SJSA1 (cell line): ENCODE data around the gene TINAGL1. TPM values are rescaled to one million over a fixed set of nuclear protein-coding genes. Genes with fewer than 3 reads are reported as not detected.
"Not testable (repeated sequence)": the region's sequence is repeated elsewhere in the genome, so short reads cannot be mapped to it uniquely, and the experiment has no call there.

ENCODE experiments used
- DNase-seq, 2 experiments: peaks; one replicate each; pipeline ENCODE4 v3.0.0-alpha.2; 2015 to 2020; ENCODE audit warnings: low spot score in 2 of 2, low read depth in 1 of 2
- H3K27ac ChIP-seq: fragments of 250-450 bp; sonication (Bioruptor Pico); 2 replicates; pipeline ENCODE4 v1.5.1; 2020; ENCODE audit warnings: mild to moderate bottlenecking, moderate library complexity
- H3K27me3 ChIP-seq: fragments of 250-450 bp; sonication (Bioruptor Pico); replicated peaks from 2 replicates; pipeline ENCODE4 v1.5.1; 2020; ENCODE audit warnings: mild to moderate bottlenecking, moderate library complexity
- H3K36me3 ChIP-seq: fragments of 250-450 bp; sonication (Bioruptor Pico); 2 replicates; pipeline ENCODE4 v1.5.1; 2020; ENCODE audit warnings: mild to moderate bottlenecking
- H3K4me1 ChIP-seq: fragments of 250-450 bp; sonication (Bioruptor Pico); replicated peaks from 2 replicates; pipeline ENCODE4 v1.6.1; 2021; ENCODE audit warnings: mild to moderate bottlenecking
- H3K4me3 ChIP-seq: fragments of 250-450 bp; sonication (Bioruptor Pico); 2 replicates; pipeline ENCODE4 v1.5.1; 2020; ENCODE audit warnings: mild to moderate bottlenecking
- H3K9me3 ChIP-seq: fragments of 250-450 bp; sonication (Bioruptor Pico); replicated peaks from 2 replicates; pipeline ENCODE4 v1.5.1; 2020; ENCODE audit warnings: mild to moderate bottlenecking
- total RNA-seq: library from RNA; depleted of rRNA; stranded (reverse); fragments of >200 nt; shearing (Covaris generic); gene quantifications from 2 replicates; pipeline ENCODE4 v1.2.3, GENCODE V29; 2014

TINAGL1 gene
- total RNA-seq, 1 experiment from 2014 or later: 14.9 TPM

- no peak overlapping the region for H3K27ac ChIP-seq
- H3K4me1 ChIP-seq: peaks cover 30% of the 10 kb centered on the region
- peak in 1 of 2 experiments; percentile 42 for DNase-seq
These were observed 7.9 kb downstream of the TINAGL1 start for GRCh38 chr1:31583995-31584868.

GRCh38 chr1:31584869-31585735 is 8.8 kb downstream of the TINAGL1 start:
- peaks cover 35% of the 10 kb centered on the region for H3K4me1 ChIP-seq
- no peak overlapping the region for H3K27ac ChIP-seq
- H3K9me3 ChIP-seq: no peaks in the 10 kb centered on the region

More at GRCh38 chr1:31583995-31584868, 7.9 kb downstream of the TINAGL1 start:
- no peaks in the 10 kb centered on the region for H3K27me3 ChIP-seq
- no peaks in the 10 kb centered on the region for H3K36me3 ChIP-seq
- no peak overlapping the region for H3K4me3 ChIP-seq
- H3K9me3 ChIP-seq: no peaks in the 10 kb centered on the region

GRCh38 chr1:31585736-31586365 is 9.5 kb downstream of the TINAGL1 start:
- no peak overlapping the region for H3K4me3 ChIP-seq
- no peaks in the 10 kb centered on the region for H3K36me3 ChIP-seq
- no peak overlapping the region for H3K27ac ChIP-seq
- no peak for DNase-seq
- peaks cover 35% of the 10 kb centered on the region for H3K4me1 ChIP-seq
- H3K9me3 ChIP-seq: no peaks in the 10 kb centered on the region
- no peaks in the 10 kb centered on the region for H3K27me3 ChIP-seq

More at GRCh38 chr1:31584869-31585735, 8.8 kb downstream of the TINAGL1 start:
- Histone ChIP-seq H3K4me3 (no peak overlapping the region), H3K27me3 (no peaks in the 10 kb centered on the region), H3K36me3 (no peaks in the 10 kb centered on the region)
- no peak for DNase-seq

GRCh38 chr1:31586376-31587327 is 10.3 kb downstream of the TINAGL1 start:
- peaks cover 35% of the 10 kb centered on the region for H3K4me1 ChIP-seq
- no peaks in the 10 kb centered on the region for H3K27me3 ChIP-seq
- H3K36me3 ChIP-seq: no peaks in the 10 kb centered on the region
- no peak for DNase-seq
- no peak overlapping the region for H3K4me3 ChIP-seq
- no peak overlapping the region for H3K27ac ChIP-seq
- no peaks in the 10 kb centered on the region for H3K9me3 ChIP-seq

- H3K4me1 ChIP-seq: peaks cover 37% of the 10 kb centered on the region
- not testable (repeated sequence) for H3K9me3 ChIP-seq, DNase-seq
These were observed 11.0 kb downstream of the TINAGL1 start for GRCh38 chr1:31587328-31587699.

GRCh38 chr1:31587720-31588423 is 11.6 kb downstream of the TINAGL1 start:
- Histone ChIP-seq H3K4me3 (no peak overlapping the region), H3K9me3 (no peaks in the 10 kb centered on the region), H3K27me3 (no peaks in the 10 kb centered on the region), H3K27ac (peak overlapping the region; percentile 88), H3K36me3 (no peaks in the 10 kb centered on the region), H3K4me1 (peaks cover 37% of the 10 kb centered on the region)
- peak; percentile 64 to 80 for DNase-seq

More at GRCh38 chr1:31587328-31587699, 11.0 kb downstream of the TINAGL1 start:
- not testable (repeated sequence) for H3K27ac ChIP-seq, H3K36me3 ChIP-seq, H3K27me3 ChIP-seq, H3K4me3 ChIP-seq

GRCh38 chr1:31588751-31589515 is 12.6 kb downstream of the TINAGL1 start:
- DNase-seq: peak; percentile 60 to 70
- H3K9me3 ChIP-seq: no peaks in the 10 kb centered on the region
- H3K27ac ChIP-seq: peak overlapping the region; percentile 88
- peaks cover 35% of the 10 kb centered on the region for H3K4me1 ChIP-seq
- no peaks in the 10 kb centered on the region for H3K27me3 ChIP-seq
- peak overlapping the region; percentile 23 for H3K4me3 ChIP-seq
- H3K36me3 ChIP-seq: no peaks in the 10 kb centered on the region

GRCh38 chr1:31591425-31592093 is 15.2 kb downstream of the TINAGL1 start:
- Histone ChIP-seq H3K27ac (no peak overlapping the region), H3K4me1 (peaks cover 33% of the 10 kb centered on the region), H3K9me3 (no peaks in the 10 kb centered on the region), H3K4me3 (no peak overlapping the region), H3K27me3 (no peaks in the 10 kb centered on the region), H3K36me3 (no peaks in the 10 kb centered on the region)
- DNase-seq: no peak

GRCh38 chr1:31592132-31592531 is 15.8 kb downstream of the TINAGL1 start:
- Histone ChIP-seq H3K27ac (no peak overlapping the region), H3K27me3 (no peaks in the 10 kb centered on the region), H3K9me3 (no peaks in the 10 kb centered on the region), H3K4me1 (peaks cover 33% of the 10 kb centered on the region), H3K36me3 (no peaks in the 10 kb centered on the region), H3K4me3 (no peak overlapping the region)
- no peak for DNase-seq

- no peak overlapping the region for H3K4me3 ChIP-seq
- no peaks in the 10 kb centered on the region for H3K36me3 ChIP-seq
- no peaks in the 10 kb centered on the region for H3K9me3 ChIP-seq
- H3K27me3 ChIP-seq: no peaks in the 10 kb centered on the region
- DNase-seq: peak in 1 of 2 experiments; percentile 36
- H3K27ac ChIP-seq: no peak overlapping the region
- H3K4me1 ChIP-seq: peaks cover 25% of the 10 kb centered on the region
These were observed 16.9 kb downstream of the TINAGL1 start for GRCh38 chr1:31593136-31593665.
